Karpas-422 (cell line): ENCODE data around the gene NFKBIA. TPM values are rescaled to one million over a fixed set of nuclear protein-coding genes. Genes with fewer than 3 reads are reported as not detected.
A peak's percentile ranks its signal among the peaks of the same experiment; 100 is the strongest.

Experiments
- DNase-seq: peaks from one replicate; pipeline ENCODE4 v3.0.0-alpha.2; 2015
- H2AFZ ChIP-seq: fragments of 200-600 bp; sonication (generic); 2 replicates; pipeline ENCODE4 v1.6.1; 2014; ENCODE audit warnings: antibody characterized with exemption, low read length, mixed read lengths
- H3K27ac ChIP-seq: fragments of 200-600 bp; sonication (generic); 2 replicates; pipeline ENCODE4 v1.5.1; 2014; ENCODE audit warnings: mild to moderate bottlenecking, low read length, moderate library complexity
- H3K27me3 ChIP-seq: fragments of 200-600 bp; sonication (generic); 2 replicates; pipeline ENCODE4 v1.6.1; 2014; ENCODE audit warnings: low read length, mixed read lengths
- H3K36me3 ChIP-seq: fragments of 200-600 bp; sonication (generic); 2 replicates; pipeline ENCODE4 v1.6.1; 2014; ENCODE audit warnings: low read length, mixed read lengths; ENCODE audit not compliant: insufficient read depth
- H3K4me1 ChIP-seq: fragments of 200-600 bp; sonication (generic); 2 replicates; pipeline ENCODE4 v1.6.1; 2014; ENCODE audit warnings: mild to moderate bottlenecking, low read length, mixed read lengths
- H3K4me2 ChIP-seq: fragments of 200-600 bp; sonication (generic); 2 replicates; pipeline ENCODE4 v1.6.1; 2014; ENCODE audit warnings: low read length, low read depth, mild to moderate bottlenecking; ENCODE audit not compliant: poor library complexity, severe bottlenecking
- H3K4me3 ChIP-seq: fragments of 200-600 bp; sonication (generic); 2 replicates; pipeline ENCODE4 v1.5.1; 2014; ENCODE audit warnings: mild to moderate bottlenecking, antibody characterized with exemption, low read length, mixed read lengths
- H3K79me2 ChIP-seq: fragments of 200-600 bp; sonication (generic); 2 replicates; pipeline ENCODE4 v1.6.1; 2014; ENCODE audit warnings: mild to moderate bottlenecking, low read length, mixed read lengths
- H3K9ac ChIP-seq: fragments of 200-600 bp; sonication (generic); 2 replicates; pipeline ENCODE4 v1.6.0; 2014; ENCODE audit warnings: low read length
- H3K9me2 ChIP-seq: fragments of 200-600 bp; sonication (generic), shearing (Covaris generic); replicated peaks from 2 replicates; pipeline ENCODE4 v1.6.0; 2014; ENCODE audit warnings: mild to moderate bottlenecking, low read length, moderate library complexity; ENCODE audit not compliant: insufficient read depth
- H3K9me3 ChIP-seq: fragments of 300-700, 200-600 bp; sonication (generic); 2 replicates; pipeline ENCODE4 v1.6.1; 2014; ENCODE audit warnings: low read length, mixed read lengths
- H4K20me1 ChIP-seq: fragments of 200-600 bp; sonication (generic); 2 replicates; pipeline ENCODE4 v1.6.1; 2014; ENCODE audit warnings: mild to moderate bottlenecking, antibody characterized with exemption, low read length, low read depth; ENCODE audit not compliant: insufficient read depth
- total RNA-seq: library from RNA; depleted of rRNA; stranded (reverse); fragments of >200 nt; shearing (Covaris generic); gene quantifications from 2 replicates; pipeline ENCODE4 v1.2.3, GENCODE V29; 2014; ENCODE audit warnings: low replicate concordance

The NFKBIA gene
- total RNA-seq, 1 experiment from 2014 or later = 27.6 TPM

GRCh38 chr14:35390577-35391387 is 13.8 kb downstream of the NFKBIA start:
- peak; percentile 69 for DNase-seq
- Histone ChIP-seq H2AFZ (no peak overlapping the region), H3K36me3 (no peaks in the 10 kb centered on the region), H3K9ac (no peak overlapping the region), H3K4me3 (no peak overlapping the region), H3K27ac (no peak overlapping the region), H3K27me3 (0 out of 2 replicates have a peak, but pooled peaks cover 3% of the 10 kb centered on the region), H3K4me1 (peaks cover 2% of the 10 kb centered on the region; the same call in 1 of the 2 replicates), H4K20me1 (no peaks in the 10 kb centered on the region), H3K79me2 (no peaks in the 10 kb centered on the region), H3K4me2 (no peak overlapping the region), H3K9me2 (no peaks in the 10 kb centered on the region), H3K9me3 (no peaks in the 10 kb centered on the region)

- Histone ChIP-seq H3K27ac (no peak overlapping the region), H4K20me1 (no peaks in the 10 kb centered on the region), H3K9me2 (no peaks in the 10 kb centered on the region), H3K27me3 (0 out of 2 replicates have a peak, but pooled peaks cover 3% of the 10 kb centered on the region), H3K36me3 (no peaks in the 10 kb centered on the region), H3K9me3 (no peaks in the 10 kb centered on the region), H2AFZ (no peak overlapping the region), H3K4me3 (no peak overlapping the region), H3K4me1 (peaks cover 2% of the 10 kb centered on the region; the same call in 1 of the 2 replicates), H3K79me2 (no peaks in the 10 kb centered on the region), H3K9ac (no peak overlapping the region), H3K4me2 (no peak overlapping the region)
- DNase-seq = no peak
Observed at GRCh38 chr14:35389315-35389667, 15.3 kb downstream of the NFKBIA start.

- Histone ChIP-seq H3K27ac (no peak overlapping the region), H3K9me2 (no peaks in the 10 kb centered on the region), H3K9me3 (no peaks in the 10 kb centered on the region), H4K20me1 (no peaks in the 10 kb centered on the region), H3K79me2 (no peaks in the 10 kb centered on the region), H3K36me3 (no peaks in the 10 kb centered on the region), H3K4me3 (no peak overlapping the region), H3K4me1 (peaks cover 2% of the 10 kb centered on the region; the same call in 1 of the 2 replicates), H2AFZ (no peak overlapping the region), H3K27me3 (0 out of 2 replicates have a peak, but pooled peaks cover 3% of the 10 kb centered on the region), H3K4me2 (no peak overlapping the region), H3K9ac (no peak overlapping the region)
- no peak for DNase-seq
Observed at GRCh38 chr14:35388656-35389314, 15.8 kb downstream of the NFKBIA start.

GRCh38 chr14:35387713-35388579 is 16.6 kb downstream of the NFKBIA start:
- H4K20me1 ChIP-seq = no peaks in the 10 kb centered on the region
- H3K36me3 ChIP-seq = no peaks in the 10 kb centered on the region
- DNase-seq = no peak
- peaks cover 2% of the 10 kb centered on the region; the same call in 1 of the 2 replicates for H3K4me1 ChIP-seq
- H3K4me3 ChIP-seq = no peak overlapping the region
- H2AFZ ChIP-seq = no peak overlapping the region
- H3K79me2 ChIP-seq = no peaks in the 10 kb centered on the region
- H3K27ac ChIP-seq = no peak overlapping the region
- H3K9ac ChIP-seq = no peak overlapping the region
- no peak overlapping the region for H3K4me2 ChIP-seq
- H3K9me2 ChIP-seq = no peaks in the 10 kb centered on the region
- no peaks in the 10 kb centered on the region for H3K9me3 ChIP-seq
- H3K27me3 ChIP-seq = 0 out of 2 replicates have a peak, but pooled peaks cover 3% of the 10 kb centered on the region

GRCh38 chr14:35387219-35387618 is 17.3 kb downstream of the NFKBIA start:
- Histone ChIP-seq H4K20me1 (no peaks in the 10 kb centered on the region), H3K9me3 (no peaks in the 10 kb centered on the region), H3K4me1 (peaks cover 2% of the 10 kb centered on the region; the same call in 1 of the 2 replicates), H3K27ac (no peak overlapping the region), H3K9ac (no peak overlapping the region), H3K4me2 (no peak overlapping the region), H3K27me3 (0 out of 2 replicates have a peak, but pooled peaks cover 3% of the 10 kb centered on the region), H3K79me2 (no peaks in the 10 kb centered on the region), H3K36me3 (no peaks in the 10 kb centered on the region), H3K4me3 (no peak overlapping the region), H2AFZ (no peak overlapping the region), H3K9me2 (no peaks in the 10 kb centered on the region)
- no peak for DNase-seq

- H2AFZ ChIP-seq = no peak overlapping the region
- no peaks in the 10 kb centered on the region for H3K79me2 ChIP-seq
- no peaks in the 10 kb centered on the region for H3K36me3 ChIP-seq
- H3K4me1 ChIP-seq = peaks cover 2% of the 10 kb centered on the region; the same call in 1 of the 2 replicates
- no peak for DNase-seq
- no peak overlapping the region for H3K9ac ChIP-seq
- H4K20me1 ChIP-seq = no peaks in the 10 kb centered on the region
- H3K9me3 ChIP-seq = no peaks in the 10 kb centered on the region
- 0 out of 2 replicates have a peak, but pooled peaks cover 3% of the 10 kb centered on the region for H3K27me3 ChIP-seq
- H3K9me2 ChIP-seq = no peaks in the 10 kb centered on the region
- no peak overlapping the region for H3K4me2 ChIP-seq
- no peak overlapping the region for H3K4me3 ChIP-seq
- H3K27ac ChIP-seq = no peak overlapping the region
Observed at GRCh38 chr14:35386673-35387125, 17.9 kb downstream of the NFKBIA start.

GRCh38 chr14:35385042-35385839 is 19.3 kb downstream of the NFKBIA start:
- no peak overlapping the region for H3K9ac ChIP-seq
- H3K79me2 ChIP-seq = no peaks in the 10 kb centered on the region
- no peaks in the 10 kb centered on the region for H3K36me3 ChIP-seq
- no peaks in the 10 kb centered on the region for H3K9me2 ChIP-seq
- no peaks in the 10 kb centered on the region for H3K9me3 ChIP-seq
- no peak for DNase-seq
- no peaks in the 10 kb centered on the region for H3K4me1 ChIP-seq
- H3K4me2 ChIP-seq = no peak overlapping the region
- 0 out of 2 replicates have a peak, but pooled peaks cover 3% of the 10 kb centered on the region for H3K27me3 ChIP-seq
- no peaks in the 10 kb centered on the region for H4K20me1 ChIP-seq
- H3K27ac ChIP-seq = no peak overlapping the region
- H3K4me3 ChIP-seq = no peak overlapping the region
- 0 out of 2 replicates have a peak overlapping the region, but pooled peaks have one; percentile 25 for H2AFZ ChIP-seq
